AG08396 (cell line): ENCODE data around the gene TRIM52.

Source experiments
- DNase-seq: peaks from one replicate; pipeline ENCODE4 v3.0.0; 2012; ENCODE audit warnings: low spot score, mixed read lengths

TRIM52 gene

GRCh38 chr5:181255836-181256578 lies 4.9 kb downstream of the TRIM52 start:
- no peak for DNase-seq

- no peak for DNase-seq
These were observed 5.7 kb downstream of the TRIM52 start for GRCh38 chr5:181255276-181255675.

- no peak for DNase-seq
These were observed 12.7 kb downstream of the TRIM52 start for GRCh38 chr5:181248277-181248676.

GRCh38 chr5:181246276-181247049 lies 14.5 kb downstream of the TRIM52 start:
- DNase-seq: peak; percentile 94

GRCh38 chr5:181245427-181246275 lies 15.3 kb downstream of the TRIM52 start:
- DNase-seq: no peak

- DNase-seq: peak; percentile 86
These were observed 17.2 kb downstream of the TRIM52 start, which contains the start of gene RACK1 for GRCh38 chr5:181243564-181244343. Gene RACK1 (minus strand): TSS chr5:181243906. CDS start chr5:181243800, 106 bp downstream.

- DNase-seq: no peak
These were observed 17.9 kb downstream of the TRIM52 start for GRCh38 chr5:181243018-181243563.

GRCh38 chr5:181242031-181242451 lies 18.9 kb downstream of the TRIM52 start:
- DNase-seq: no peak

- peak; percentile 75 for DNase-seq
These were observed 19.5 kb downstream of the TRIM52 start for GRCh38 chr5:181241393-181241975.

GRCh38 chr5:181239062-181239663 lies 21.8 kb downstream of the TRIM52 start:
- no peak for DNase-seq

GRCh38 chr5:181237729-181238385 lies 23.1 kb downstream of the TRIM52 start:
- DNase-seq: no peak

- no peak for DNase-seq
These were observed 23.8 kb downstream of the TRIM52 start for GRCh38 chr5:181236954-181237641.

- no peak for DNase-seq
These were observed 24.5 kb downstream of the TRIM52 start for GRCh38 chr5:181236471-181236870.

- DNase-seq: no peak
These were observed 25.1 kb downstream of the TRIM52 start for GRCh38 chr5:181235689-181236366.

- DNase-seq: no peak
These were observed 25.6 kb downstream of the TRIM52 start for GRCh38 chr5:181235323-181235688.

GRCh38 chr5:181234455-181235306 lies 26.3 kb downstream of the TRIM52 start:
- DNase-seq: no peak

- DNase-seq: no peak
These were observed 27.0 kb downstream of the TRIM52 start for GRCh38 chr5:181233801-181234454.
